Measurements from ENCODE around the gene FGF7. TPM values are rescaled to one million over a fixed set of nuclear protein-coding genes. Genes with fewer than 3 reads are reported as not detected.

Gene FGF7
- polyA plus RNA-seq, 1 donor from 2014 or later, result 0.04 TPM

- TF ChIP-seq POLR2AphosphoS5 (IDR thresholded peaks at IDR 0.05) (no peak), EZH2 (IDR thresholded peaks at IDR 0.05; ENCODE audit: borderline replicate concordance, insufficient read depth, low read length, poor library complexity, severe bottlenecking) (no peak), EP300 (conservative IDR thresholded peaks at IDR 0.05; ENCODE audit: poor library complexity, severe bottlenecking) (no peak), REST (IDR thresholded peaks at IDR 0.05; ENCODE audit: borderline replicate concordance) (no peak), TAF1 (IDR thresholded peaks at IDR 0.05; ENCODE audit: low read depth) (no peak), RAD21 (conservative IDR thresholded peaks at IDR 0.05) (no peak), MXI1 (conservative IDR thresholded peaks at IDR 0.05; ENCODE audit: poor library complexity, severe bottlenecking) (no peak), SMC3 (conservative IDR thresholded peaks at IDR 0.05; ENCODE audit: poor library complexity) (no peak), CTCF (IDR thresholded peaks at IDR 0.05; ENCODE audit: poor library complexity, severe bottlenecking) (no peak)
- H3K9me2 ChIP-seq (ENCODE audit: insufficient read depth, low read length), result no peaks in the 10 kb centered on the region
Measured at GRCh38 chr15:49494842-49495241, 71.8 kb downstream of the FGF7 start.

GRCh38 chr15:49495993-49496753 lies 73.1 kb downstream of the FGF7 start:
- TF ChIP-seq EP300 (conservative IDR thresholded peaks at IDR 0.05; ENCODE audit: poor library complexity, severe bottlenecking) (no peak), EZH2 (IDR thresholded peaks at IDR 0.05; ENCODE audit: borderline replicate concordance, insufficient read depth, low read length, poor library complexity, severe bottlenecking) (no peak), SMC3 (conservative IDR thresholded peaks at IDR 0.05; ENCODE audit: poor library complexity) (no peak), MXI1 (conservative IDR thresholded peaks at IDR 0.05; ENCODE audit: poor library complexity, severe bottlenecking) (no peak), POLR2AphosphoS5 (IDR thresholded peaks at IDR 0.05) (no peak), REST (IDR thresholded peaks at IDR 0.05; ENCODE audit: borderline replicate concordance) (no peak), RAD21 (conservative IDR thresholded peaks at IDR 0.05) (no peak), CTCF (IDR thresholded peaks at IDR 0.05; ENCODE audit: poor library complexity, severe bottlenecking) (no peak), TAF1 (IDR thresholded peaks at IDR 0.05; ENCODE audit: low read depth) (no peak)
- no peak overlapping the region for H3K4me2 ChIP-seq (ENCODE audit: low read length)
- no peaks in the 10 kb centered on the region for H3K79me2 ChIP-seq (replicated peaks; ENCODE audit: insufficient read depth, low read length)

More at GRCh38 chr15:49494842-49495241, 71.8 kb downstream of the FGF7 start:
- Histone ChIP-seq H3K79me2 (replicated peaks; ENCODE audit: insufficient read depth, low read length) (no peaks in the 10 kb centered on the region), H3K4me3 (ENCODE audit: low read length) (no peak overlapping the region), H3K9ac (ENCODE audit: low read length) (no peak overlapping the region), H2AFZ (ENCODE audit: low read depth, low read length) (no peak overlapping the region), H3K27ac (ENCODE audit: low read length) (no peak overlapping the region), H3K9me3 (ENCODE audit: low read length) (no peaks in the 10 kb centered on the region), H3K27me3 (ENCODE audit: insufficient read depth, low read depth, low read length) (no peaks in the 10 kb centered on the region), H3K4me2 (ENCODE audit: low read length) (no peak overlapping the region), H3F3A (ENCODE audit: insufficient read depth, low read length, poor library complexity, severe bottlenecking) (no peaks in the 10 kb centered on the region), H4K20me1 (ENCODE audit: insufficient read depth) (no peaks in the 10 kb centered on the region), H3K36me3 (ENCODE audit: insufficient read depth, low read length) (no peaks in the 10 kb centered on the region)

More at GRCh38 chr15:49495993-49496753, 73.1 kb downstream of the FGF7 start:
- no peaks in the 10 kb centered on the region for H3K9me3 ChIP-seq (ENCODE audit: low read length)
- H3K27me3 ChIP-seq (ENCODE audit: insufficient read depth, low read depth, low read length), result no peaks in the 10 kb centered on the region
- H3K27ac ChIP-seq (ENCODE audit: low read length), result no peak overlapping the region
- no peaks in the 10 kb centered on the region for H3F3A ChIP-seq (ENCODE audit: insufficient read depth, low read length, poor library complexity, severe bottlenecking)
- H3K9ac ChIP-seq (ENCODE audit: low read length), result no peak overlapping the region
- no peaks in the 10 kb centered on the region for H3K36me3 ChIP-seq (ENCODE audit: insufficient read depth, low read length)
- H3K9me2 ChIP-seq (ENCODE audit: insufficient read depth, low read length), result no peaks in the 10 kb centered on the region
- no peak overlapping the region for H3K4me3 ChIP-seq (ENCODE audit: low read length)
- no peaks in the 10 kb centered on the region for H4K20me1 ChIP-seq (ENCODE audit: insufficient read depth)
- no peak overlapping the region for H2AFZ ChIP-seq (ENCODE audit: low read depth, low read length)
